GM18507 (cell line): Measurements from ENCODE around the gene PEPD.
"Not testable (repeated sequence)": the region's sequence is repeated elsewhere in the genome, so short reads cannot be mapped to it uniquely, and the experiment has no call there.

ENCODE experiments used
- DNase-seq: peaks from one replicate; pipeline ENCODE4 v3.0.0; 2011; ENCODE audit warnings: low read depth; ENCODE audit not compliant: insufficient read length; ENCODE audit errors: extremely low spot score
- FAIRE-seq: peaks from 2 replicates; lab custom pipeline; 2011; peaks lifted over from hg19 to GRCh38; lab: Jason Lieb, UNC

PEPD gene

DNA sequence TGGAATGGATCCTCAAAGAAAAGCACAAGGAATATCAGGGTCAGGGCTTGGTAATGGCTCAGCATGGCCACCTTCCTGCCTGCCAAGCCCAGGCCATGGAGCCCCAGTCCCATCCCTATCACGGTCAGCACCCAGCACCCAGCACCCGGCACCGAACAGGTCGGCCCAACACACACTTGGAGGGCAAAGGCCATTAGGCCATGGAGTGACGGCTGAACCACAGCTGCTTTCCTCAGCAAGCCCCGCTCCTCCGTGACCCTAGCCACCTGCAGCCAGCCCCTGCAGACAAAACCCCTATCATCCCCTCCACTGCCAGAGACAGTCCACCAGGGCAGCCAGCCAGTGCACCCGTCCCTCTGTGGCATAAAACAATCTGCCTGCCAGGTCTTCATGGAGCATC, 20.6 kb downstream of the PEPD start:
- FAIRE-seq, result no peak
- DNase-seq, result no peak

DNA sequence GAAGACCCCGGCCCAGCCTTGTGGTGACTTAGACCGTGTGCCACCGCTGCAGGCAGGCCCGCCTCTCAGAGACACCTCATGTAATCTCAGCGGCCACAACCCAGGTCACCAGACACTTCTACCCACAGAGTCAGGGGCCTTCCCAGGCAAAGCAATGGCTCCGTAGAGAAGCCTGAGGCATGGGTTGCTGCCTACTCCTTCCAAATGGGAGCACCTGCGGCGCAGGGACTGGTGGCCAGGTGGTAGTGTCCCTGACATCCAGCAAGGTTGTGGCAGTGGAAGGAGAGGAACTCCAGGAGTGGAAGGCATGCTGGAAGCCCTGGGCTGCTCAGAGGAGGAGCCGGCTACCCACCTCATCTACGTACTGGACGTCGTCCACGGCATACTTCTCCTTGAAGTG, 21.0 kb downstream of the PEPD start:
- FAIRE-seq (no peak), DNase-seq (no peak)

DNA sequence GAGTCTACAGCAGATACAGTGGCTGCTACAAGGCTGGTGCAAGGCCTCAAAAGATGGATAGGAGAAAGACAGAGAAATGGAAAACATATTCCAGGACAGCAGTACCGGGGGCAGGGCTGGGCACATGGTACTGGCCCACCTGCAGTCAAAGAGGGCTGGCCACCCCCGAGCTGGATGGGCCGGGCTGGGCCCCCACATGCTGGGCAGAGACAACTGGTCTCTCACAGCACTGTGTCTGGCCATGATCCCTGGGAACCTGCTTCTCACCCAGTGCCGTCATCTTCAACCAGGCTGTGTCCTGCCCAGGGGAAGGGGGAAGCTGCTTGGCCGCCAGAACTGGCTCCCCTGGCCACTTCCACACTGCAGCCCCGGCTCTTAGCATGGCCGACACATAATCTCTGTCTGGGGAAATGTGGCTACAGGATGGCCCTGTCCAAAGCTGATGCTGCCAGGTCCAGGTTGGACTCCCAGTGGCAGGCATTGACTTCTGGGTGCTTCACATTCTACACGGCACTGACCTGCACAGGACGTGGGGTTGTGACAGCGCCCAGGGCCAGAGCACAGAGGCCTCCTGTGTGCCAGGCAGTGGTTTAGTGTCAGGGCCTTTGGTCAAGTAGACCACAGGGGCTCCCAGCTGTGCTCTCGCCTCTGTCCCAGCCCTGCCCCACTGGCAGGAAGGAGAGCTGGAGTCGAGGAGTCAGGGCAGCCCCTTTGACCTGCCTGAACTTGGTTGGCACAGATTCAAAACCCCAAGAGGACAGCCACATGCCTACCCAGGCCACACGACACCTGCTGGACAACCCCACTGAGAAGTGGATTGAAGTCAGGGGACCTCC, 21.7 kb downstream of the PEPD start:
- FAIRE-seq (no peak), DNase-seq (no peak)

DNA sequence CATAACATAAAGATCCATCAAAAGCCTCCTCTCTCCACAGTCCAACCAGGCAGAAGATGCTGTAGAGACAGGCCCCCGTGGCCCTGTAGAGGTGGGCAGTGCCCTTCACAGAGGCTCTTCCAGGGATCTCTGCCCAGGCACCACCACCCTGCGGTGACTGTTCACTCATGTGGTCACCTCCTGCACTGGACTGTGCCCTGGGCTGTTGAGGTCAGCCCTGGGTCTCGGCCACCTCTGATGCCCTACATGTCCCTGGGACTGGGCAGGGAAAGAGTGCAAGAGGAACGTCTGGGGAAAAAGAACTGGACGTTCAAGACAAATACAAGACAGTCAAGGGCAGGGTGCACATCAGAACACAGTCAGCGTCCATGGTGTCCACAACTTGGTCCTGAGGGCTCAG, 22.3 kb downstream of the PEPD start:
- no peak for FAIRE-seq
- DNase-seq, result no peak

DNA sequence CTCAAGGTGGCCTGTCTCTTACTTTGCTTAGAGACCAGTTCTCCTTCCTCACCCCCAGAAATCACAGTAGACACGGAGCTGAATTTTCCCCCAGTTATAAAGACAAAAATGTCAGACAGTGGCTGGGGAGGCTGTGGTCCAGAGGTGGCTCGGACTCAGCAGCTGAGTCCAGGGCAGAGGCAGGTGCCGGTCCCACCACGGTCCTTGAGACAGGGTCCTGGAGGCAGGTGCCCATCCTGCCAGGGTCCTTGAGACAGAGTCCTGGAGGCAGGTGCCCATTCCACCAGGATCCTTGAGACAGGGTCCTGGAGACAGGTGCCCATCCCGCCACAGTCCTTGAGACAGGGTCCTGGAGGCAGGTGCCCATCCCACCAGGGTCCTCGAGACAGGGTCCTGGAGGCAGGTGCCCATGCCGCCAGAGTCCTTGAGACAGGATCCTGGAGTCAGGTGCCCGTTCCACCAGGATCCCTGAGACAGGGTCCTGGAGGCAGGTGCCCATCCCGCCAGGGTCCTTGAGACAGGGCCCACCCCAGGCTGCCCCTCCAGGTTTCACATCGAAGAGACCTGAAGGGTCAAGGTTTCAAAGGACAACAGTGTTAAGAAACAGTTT, 23.1 kb downstream of the PEPD start:
- no peak for FAIRE-seq
- DNase-seq, result no peak

DNA sequence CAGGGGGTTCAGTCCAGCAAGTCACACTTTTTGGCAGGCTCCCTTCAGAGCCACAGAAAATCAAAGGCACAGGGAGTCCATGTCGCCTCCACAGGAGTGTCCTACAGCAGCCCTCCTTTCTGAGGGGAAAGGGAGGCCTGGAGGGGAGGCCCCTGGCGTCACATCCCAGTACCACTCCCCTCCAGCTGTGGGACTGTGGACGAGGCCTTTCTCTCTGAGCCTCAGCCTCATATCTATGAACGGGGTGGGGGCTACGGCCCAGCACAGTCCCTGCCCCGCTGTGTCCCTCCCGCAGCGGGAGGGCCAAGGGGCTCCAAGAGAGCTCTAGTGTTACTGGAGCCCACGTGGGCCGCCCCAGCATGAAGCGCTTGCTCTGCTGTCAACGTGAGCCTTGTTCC, 23.8 kb downstream of the PEPD start:
- DNase-seq, result no peak
- FAIRE-seq, result no peak

DNA sequence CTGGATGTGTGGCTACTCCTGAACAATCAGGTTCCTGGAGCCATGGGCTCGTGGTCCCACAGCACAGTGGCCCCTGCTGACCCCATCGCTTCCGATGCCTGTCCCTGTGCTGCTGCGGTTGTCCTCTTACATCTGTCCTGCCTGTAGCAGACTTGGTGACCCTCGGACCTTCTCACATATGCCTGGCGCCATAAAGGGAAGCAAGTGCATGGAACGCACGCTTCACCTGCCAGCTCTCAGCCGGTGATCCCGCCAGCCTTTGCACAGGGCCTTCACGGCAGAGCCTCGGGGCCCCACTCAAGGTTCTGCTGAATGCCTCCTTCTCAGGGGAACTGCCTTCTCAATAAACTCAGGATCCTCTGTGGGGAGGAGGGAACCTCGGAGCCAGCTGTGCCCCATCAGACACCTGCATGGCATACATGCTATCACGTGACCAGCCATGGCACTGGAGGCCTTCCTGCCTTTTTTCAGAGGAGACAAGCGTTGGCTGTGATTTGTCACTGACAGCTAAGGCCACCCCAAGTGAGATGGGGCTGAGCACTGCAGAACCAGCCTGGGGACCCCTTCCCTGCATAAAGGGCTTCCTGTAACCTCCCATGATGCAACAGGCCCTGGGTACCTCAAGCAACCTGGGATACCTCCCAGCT, 24.3 kb downstream of the PEPD start:
- no peak for DNase-seq
- no peak for FAIRE-seq

DNA sequence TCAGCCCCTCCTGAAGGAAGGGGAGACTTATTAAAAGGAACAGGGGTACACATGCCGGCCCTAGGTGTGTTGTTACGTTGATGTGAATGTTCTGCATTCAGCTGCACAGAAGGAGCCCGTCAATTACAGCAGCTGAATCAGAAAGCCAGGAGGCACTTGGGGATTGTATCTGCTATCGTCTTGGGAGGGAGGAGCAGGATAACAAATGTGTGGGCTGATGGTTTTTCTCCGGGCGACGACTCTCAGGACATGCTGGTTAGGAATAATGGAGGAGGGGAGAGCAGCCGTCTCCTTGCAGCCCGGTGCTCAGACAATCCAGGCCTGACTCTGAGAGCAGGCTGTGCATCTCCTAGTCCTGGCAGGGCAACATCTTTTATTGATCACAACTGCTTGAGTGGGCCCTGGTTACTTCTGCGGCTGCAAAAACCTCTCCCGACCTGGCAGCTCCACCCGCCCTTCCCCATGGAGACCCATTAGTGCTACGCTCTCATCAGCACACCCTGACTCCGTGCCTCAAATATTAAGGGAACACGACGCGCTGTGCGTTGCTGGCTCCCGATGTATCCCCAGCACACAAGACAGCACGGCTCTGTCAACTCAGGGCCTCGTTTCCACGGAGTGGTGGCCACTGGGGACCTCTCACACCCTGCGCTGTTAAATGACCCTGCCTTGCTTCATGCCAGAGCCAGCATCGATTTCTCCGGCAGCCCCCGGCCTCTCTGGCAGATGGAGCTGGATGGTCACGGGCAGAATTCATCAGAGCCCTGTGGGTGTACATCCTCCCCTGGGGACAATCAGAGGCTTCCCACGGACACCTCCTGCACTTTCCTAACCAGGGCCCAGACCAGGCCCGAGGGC, 25.3 kb downstream of the PEPD start:
- FAIRE-seq, result no peak
- DNase-seq, result no peak

DNA sequence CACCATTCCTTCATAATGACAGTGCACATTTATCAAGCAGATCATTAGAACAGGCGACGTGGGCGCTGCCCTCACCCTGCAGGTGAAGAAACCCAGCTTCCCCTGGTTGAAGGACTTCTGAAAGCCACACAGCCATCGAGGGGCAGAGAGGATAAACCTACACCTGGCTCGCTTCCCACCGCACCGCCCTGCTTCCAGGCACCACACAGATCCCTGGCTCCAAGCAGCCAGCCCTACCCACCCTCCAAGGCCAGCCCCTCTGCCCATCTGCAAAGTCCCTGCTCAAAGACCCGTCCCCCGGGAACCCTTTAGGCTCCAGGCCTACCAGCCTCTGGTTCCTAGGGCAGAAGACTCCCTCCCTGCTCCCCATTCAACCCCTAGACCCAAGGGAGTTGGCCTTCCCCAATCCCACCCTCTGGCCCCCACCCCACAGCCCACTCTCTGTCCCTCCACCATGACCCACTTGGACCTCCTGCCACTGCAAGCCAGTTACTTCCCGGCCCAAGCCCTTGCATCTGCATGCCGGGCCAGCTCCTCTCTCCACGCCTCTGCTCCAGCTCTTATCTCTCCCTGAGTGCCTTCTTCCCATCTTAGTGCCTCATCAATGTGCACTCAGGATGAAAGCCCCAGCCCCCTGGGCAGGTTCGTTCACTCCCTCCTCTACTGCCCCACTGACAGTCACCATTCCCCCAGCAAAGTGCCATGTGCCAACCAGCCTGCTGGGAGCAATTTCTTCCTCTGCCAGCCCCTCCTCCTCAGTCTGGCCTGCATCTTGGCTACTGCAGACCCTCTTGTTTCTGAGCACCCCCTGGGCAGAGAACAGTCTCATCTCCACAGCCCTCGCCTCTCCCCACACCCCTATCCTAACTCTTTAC, 28.0 kb downstream of the PEPD start:
- FAIRE-seq (no peak), DNase-seq (no peak)

DNA sequence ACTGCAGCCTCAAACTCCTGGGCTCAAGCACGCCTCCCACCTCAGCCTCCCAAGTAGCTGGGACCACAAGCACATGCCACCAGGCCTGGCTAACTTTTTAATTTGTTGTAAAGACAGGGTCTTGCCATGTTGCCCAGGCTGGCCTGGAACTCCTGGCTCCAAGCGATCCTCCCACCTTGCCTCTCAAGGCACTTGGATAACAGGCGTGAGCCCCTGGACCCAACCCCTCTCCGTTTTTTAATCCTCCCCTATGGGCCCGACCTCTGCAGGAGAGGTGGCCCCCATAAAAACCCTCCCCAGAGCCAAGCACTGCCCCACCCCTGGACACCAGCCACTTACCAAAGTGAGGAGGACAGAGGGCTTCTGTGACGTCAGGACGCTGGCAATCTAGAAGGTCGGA, 28.6 kb downstream of the PEPD start:
- FAIRE-seq, result no peak

DNA sequence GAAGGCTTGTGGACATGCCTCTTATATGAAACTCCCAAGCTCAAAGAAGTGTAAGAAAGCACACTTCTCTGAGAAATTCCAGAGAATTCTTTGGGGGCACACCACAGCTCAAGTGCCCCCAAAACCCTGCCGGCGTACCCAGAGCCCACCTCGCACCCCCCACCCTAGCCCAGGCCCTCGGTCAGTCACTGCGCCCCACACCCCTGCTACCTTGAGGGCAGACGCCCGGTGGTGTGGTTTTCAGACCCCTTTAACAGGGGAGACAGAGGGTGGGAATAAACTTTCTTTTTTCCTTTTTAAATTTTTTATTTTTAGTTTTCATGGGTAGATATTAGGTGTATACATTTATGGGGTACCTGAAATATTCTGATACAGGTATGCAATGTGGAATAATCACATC, 29.5 kb downstream of the PEPD start:
- DNase-seq (no peak), FAIRE-seq (no peak)

More for the DNA sequence above, 28.6 kb downstream of the PEPD start:
- DNase-seq, result no peak

DNA sequence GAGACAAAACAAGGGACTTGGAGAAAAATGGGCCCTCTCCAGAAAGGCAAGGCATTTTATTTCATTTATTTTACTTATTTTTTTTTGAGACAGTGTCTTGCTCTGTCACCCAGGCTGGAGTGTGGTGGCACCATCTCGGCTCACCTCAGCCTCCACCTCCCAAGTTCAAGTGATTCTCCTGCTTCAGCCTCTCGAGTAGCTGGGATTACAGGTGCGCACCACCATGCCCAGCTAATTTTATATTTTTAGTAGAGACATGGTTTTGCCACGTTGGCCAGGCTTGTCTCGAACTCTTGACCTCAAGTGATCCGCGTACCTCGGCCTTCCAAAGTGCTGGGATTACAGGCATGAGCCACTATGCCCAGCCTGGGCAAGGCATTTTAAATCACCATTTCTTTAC, 31.0 kb downstream of the PEPD start:
- not testable (repeated sequence) for DNase-seq, FAIRE-seq

DNA sequence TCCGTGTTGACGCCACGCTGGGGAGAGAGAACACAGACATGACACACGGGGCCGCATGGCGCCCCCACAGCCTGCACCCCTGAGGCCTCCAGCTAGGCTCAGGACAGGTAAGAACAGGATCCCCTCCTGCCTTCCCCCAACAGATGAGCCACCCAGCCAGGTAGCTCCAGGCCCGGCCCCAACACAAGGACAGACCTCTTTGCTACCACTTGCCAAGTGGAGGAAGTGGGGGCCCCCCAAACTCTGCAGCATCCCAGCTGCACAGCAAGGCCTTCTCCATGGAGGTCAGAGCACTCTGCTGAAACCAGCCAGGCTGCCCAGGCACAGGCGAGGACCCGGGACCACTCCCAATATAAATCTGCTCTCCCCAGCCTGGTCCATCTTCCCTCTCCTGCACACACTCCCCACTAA, 31.5 kb downstream of the PEPD start:
- FAIRE-seq (no peak), DNase-seq (no peak)

DNA sequence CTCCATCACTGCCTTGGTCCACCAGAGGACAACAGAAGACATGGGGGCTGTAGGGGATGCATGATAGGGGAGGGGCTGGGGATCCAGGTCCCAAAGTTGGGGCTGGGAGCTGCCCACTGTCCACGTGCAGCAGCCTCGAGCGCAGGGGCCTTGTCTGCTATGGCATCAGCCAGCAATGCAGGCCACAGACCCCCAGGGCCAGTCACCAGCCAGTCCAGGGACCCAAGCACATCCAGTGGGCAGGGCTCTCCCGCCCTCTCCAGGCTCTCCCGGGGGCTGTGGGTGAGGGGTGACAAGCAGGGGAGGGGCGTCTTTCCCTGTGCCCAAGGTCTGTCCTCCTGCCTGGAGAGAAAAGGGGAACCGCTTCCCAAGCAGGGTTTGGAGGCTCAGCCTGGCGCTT, 32.8 kb downstream of the PEPD start:
- FAIRE-seq (no peak), DNase-seq (no peak)

DNA sequence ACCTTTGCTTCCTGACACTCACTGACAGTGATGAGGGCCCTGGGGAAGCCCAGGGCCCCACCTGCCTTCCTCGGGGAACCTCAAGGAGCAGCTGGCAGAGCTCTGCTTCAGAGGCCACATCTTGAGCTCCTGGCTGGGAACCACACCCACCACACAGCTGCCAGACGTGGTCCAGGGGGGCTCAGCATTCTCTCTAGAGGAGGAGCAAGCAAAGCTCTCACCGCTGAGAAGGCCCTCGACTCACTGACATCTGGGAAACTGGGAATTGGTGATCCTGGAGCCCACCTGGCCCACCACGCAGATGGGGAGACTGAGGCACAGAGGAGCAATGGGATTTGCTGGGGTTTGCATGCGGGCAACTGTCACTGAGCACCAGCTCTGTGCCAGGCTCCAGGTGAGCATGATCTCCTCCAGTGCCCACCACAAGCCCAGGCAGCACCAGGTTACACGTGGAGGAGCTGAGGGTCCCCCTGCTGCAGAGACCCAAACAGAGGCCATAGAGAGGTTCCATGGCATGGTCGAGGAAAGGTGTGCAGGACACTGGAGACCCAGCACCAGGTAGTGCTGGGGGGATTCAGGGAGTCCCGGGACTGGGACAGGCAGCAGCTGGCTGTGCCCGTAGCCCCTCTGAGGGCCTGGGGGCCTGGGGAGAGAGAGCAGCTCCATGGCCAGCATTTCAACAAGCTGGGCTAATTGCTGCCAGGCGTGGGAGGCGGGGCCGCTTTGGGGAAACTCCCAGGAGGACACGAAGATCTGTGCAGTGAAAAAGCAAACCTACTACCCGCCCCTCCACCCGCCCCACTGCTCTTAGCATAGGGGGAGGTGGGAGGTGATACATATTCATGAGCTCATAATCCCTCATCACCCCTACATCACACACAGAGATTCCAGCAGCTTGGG, 33.4 kb downstream of the PEPD start:
- FAIRE-seq (no peak), DNase-seq (no peak)

DNA sequence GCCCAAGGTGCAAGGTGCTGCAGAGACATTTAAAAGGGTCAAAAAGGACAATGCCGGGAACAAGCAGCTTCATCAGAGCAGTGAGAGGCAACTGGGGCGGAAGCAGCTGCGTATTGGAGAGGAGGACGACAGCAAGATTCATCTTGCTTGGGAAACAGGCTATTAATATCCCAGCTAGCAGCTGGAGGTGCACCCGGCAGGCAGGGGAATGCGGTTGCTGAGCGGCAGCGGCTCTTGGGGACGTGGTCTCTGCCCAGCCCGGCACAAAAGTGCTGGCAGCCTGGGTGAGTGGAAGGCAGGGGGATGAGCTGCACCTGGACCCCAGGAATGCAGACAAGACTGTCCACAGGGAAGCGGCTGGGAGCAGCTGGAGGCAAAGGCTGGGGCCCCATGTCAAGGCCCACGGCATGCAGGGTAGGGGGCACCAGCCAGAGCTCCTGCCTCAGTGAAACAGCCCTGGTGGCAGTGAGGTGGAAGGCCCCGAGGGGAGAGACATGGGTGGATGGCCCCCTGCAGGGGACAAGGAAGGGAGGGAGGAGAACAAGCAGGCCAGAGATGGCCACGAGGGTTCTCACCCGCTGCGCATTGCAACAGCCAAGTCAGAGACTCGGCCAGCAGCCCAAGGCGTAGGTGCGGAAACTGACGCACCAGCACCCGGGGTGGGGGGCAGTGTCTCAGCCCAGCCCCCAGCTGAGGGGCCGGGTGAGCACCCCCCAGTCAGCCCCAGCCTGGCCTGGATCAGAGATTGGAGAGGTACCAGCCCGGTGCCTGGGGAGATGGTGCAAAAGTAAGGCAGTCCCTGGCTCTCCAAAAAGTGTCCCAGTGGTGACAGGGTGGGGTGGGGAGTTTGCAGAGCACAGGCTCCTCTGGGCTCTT, 34.4 kb downstream of the PEPD start:
- no peak for FAIRE-seq
- no peak for DNase-seq

DNA sequence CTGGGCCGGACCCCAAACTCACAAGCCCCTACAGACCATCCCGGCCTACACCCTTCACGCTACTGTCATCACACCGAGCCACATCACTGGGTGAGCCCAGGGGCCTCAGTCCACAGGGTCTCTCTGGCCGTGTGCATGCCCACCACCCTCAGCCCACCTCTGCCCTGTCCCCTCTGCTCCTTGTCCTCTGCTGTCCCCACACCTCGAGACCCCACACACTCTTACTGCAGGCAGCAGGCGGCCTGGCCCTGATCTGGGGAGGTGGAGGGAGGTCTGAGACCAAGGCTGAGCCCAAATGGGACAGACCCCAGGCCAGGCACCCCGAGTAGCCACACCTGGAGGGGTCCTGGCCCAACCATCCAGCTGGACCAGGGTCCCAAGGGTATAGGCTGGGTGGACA, 35.2 kb downstream of the PEPD start:
- FAIRE-seq, result no peak
- DNase-seq, result no peak
